A673 (cell line): ENCODE measurements around the gene INTS11. TPM values are rescaled to one million over a fixed set of nuclear protein-coding genes. Genes with fewer than 3 reads are reported as not detected.

Source experiments
- BruUV-seq: library from RNA; stranded (reverse); fragments of 400-500 nt; replicated peaks from 2 replicates; lab custom pipeline; 2021; lab: Mats Ljungman, UMichigan
- CTCF ChIA-PET: fragments of 300-600 bp; sonication (Branson Sonifier 250); formaldehyde crosslinking; loops from one replicate; lab custom pipeline; 2022; ENCODE audit warnings: antibody characterized with exemption; lab: Charles Lee
- POLR2A ChIA-PET: fragments of 300-600 bp; sonication (Branson Sonifier 250); formaldehyde crosslinking; loops from one replicate; lab custom pipeline; 2022; ENCODE audit warnings: antibody characterized with exemption; ENCODE audit not compliant: low non-redundant PET; lab: Charles Lee
- DNase-seq: peaks from one replicate; pipeline ENCODE4 v3.0.0-alpha.2; 2015; ENCODE audit warnings: low spot score
- H3K27ac ChIP-seq: fragments of 200-600 bp; sonication (generic); 2 replicates; pipeline ENCODE4 v1.5.1; 2016; ENCODE audit warnings: mixed run types, low read depth, mild to moderate bottlenecking, mixed read lengths, antibody characterized with exemption, low read length; ENCODE audit not compliant: poor library complexity, severe bottlenecking
- H3K27me3 ChIP-seq: fragments of 200-600 bp; sonication (generic); replicated peaks from 2 replicates; pipeline ENCODE4 v1.6.1; 2017; ENCODE audit warnings: mixed run types, low read depth, mild to moderate bottlenecking, mixed read lengths, antibody characterized with exemption, low read length; ENCODE audit not compliant: insufficient read depth, poor library complexity
- H3K36me3 ChIP-seq: fragments of 200-600 bp; sonication (generic); 2 replicates; pipeline ENCODE4 v1.6.1; 2016; ENCODE audit warnings: mixed run types, mild to moderate bottlenecking, mixed read lengths, antibody characterized with exemption, low read length; ENCODE audit not compliant: insufficient read depth, poor library complexity, severe bottlenecking
- H3K4me1 ChIP-seq: fragments of 200-600 bp; sonication (generic); 2 replicates; pipeline ENCODE4 v1.6.1; 2017; ENCODE audit warnings: mixed run types, mild to moderate bottlenecking, mixed read lengths, antibody characterized with exemption, low read length; ENCODE audit not compliant: insufficient read depth, poor library complexity, severe bottlenecking
- H3K4me3 ChIP-seq: fragments of 200-600 bp; sonication (generic); 2 replicates; pipeline ENCODE4 v1.5.1; 2016; ENCODE audit warnings: low read depth, mixed run types, mild to moderate bottlenecking, mixed read lengths, low read length; ENCODE audit not compliant: poor library complexity, severe bottlenecking
- H3K9me3 ChIP-seq: fragments of 200-600 bp; sonication (generic); 2 replicates; pipeline ENCODE4 v1.6.1; 2016; ENCODE audit warnings: mixed run types, low read depth, mild to moderate bottlenecking, mixed read lengths, antibody characterized with exemption, low read length; ENCODE audit not compliant: poor library complexity, severe bottlenecking
- EZH2 ChIP-seq: fragments of 200-600 bp; sonication (generic); IDR thresholded peaks from 2 replicates; pipeline ENCODE4 v1.6.1; 2017; ENCODE audit warnings: borderline replicate concordance, low read depth, mild to moderate bottlenecking, mixed read lengths, antibody characterized with exemption, low read length; ENCODE audit not compliant: poor library complexity, severe bottlenecking
- intact Hi-C: fragments of 100-400 bp; cut with micrococcal nuclease; formaldehyde crosslinking; loops from one replicate; pipeline ENCODE4 v1.10.0; 2022; ENCODE audit not compliant: unreplicated experiment
- total RNA-seq: library from RNA; stranded (reverse); gene quantifications from 2 replicates; pipeline ENCODE4 v1.2.3, GENCODE V29; 2021
- TF ChIP-seq, protein P1 (sequence below): fragments of 300-800, 200-600 bp; sonication (generic); conservative IDR thresholded peaks from 2 replicates; pipeline ENCODE4 v1.5.1; 2017; ENCODE audit warnings: low read depth, mild to moderate bottlenecking, antibody characterized with exemption, low read length, moderate library complexity, mixed read lengths

Gene INTS11
- total RNA-seq, 1 experiment from 2014 or later: 156 TPM

DNA sequence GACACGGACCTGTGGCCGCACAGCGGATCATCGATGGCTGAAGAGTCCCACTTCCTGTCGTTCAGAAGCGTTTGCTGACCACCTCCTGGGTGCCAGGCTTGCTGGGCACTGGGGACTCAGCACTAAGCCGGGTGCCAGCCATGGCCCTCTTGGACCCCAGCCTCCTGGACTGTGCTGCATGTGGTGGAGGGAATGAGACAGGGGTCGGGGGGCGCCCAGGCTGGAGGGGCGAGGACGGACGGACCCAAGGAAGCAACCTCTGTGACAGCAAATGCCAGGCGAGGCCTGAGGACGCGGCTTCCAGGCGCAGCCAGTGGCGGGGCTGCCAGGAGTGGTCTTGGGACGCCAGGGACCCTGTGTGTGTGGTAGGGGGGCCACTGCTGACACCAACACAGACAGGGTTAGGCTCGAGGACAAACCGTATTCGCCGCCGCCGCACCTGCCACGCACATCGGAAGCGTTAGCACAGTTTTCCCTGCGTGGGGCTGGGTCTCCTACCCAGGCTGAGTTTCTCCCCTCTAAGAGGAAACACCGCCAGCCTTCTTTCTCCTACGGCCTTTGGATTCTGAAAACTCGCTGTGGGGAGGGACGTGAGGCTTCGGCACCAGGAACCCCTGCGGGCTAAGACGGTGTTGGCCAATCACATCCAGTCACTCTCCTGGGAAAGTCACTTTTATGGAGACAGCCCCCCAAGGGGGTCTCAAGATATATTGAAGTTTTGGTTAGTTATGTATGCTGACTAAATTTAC lies 36.9 kb upstream of the INTS11 start:
- no peak for DNase-seq

DNA sequence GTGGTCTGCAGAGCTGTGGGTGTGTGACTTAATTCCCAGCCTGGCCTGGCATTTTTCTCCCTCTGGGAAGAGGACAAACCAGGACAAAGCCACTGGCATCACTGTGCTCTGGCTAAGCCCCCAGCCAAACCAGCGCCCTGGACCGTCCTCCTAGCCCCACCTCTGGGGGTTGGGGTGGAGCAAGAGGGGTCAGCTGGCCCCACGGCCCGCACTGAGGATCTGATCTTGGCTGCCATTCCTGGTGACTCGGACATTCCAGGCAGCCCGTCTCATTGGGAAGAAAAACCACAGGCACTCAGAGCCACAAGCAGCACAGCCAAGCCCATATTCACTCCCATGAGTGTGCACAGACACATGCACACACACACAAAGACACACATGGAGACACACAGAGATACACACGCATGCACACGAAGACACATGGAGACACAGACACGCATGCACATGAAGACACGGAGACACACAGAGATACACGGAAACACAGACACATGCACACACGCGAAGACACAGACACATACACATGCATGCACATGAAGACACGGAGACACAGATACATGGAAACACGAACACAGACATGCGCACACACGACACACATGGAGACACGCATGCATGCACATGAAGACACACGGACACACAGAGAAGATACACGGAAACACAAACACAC lies 36.2 kb upstream of the INTS11 start:
- Histone ChIP-seq H3K4me1 (no peaks in the 10 kb centered on the region), H3K36me3 (no peaks in the 10 kb centered on the region), H3K4me3 (no peak overlapping the region), H3K27me3 (no peaks in the 10 kb centered on the region), H3K27ac (no peak overlapping the region), H3K9me3 (no peaks in the 10 kb centered on the region)
- no TSS peak for BruUV-seq
- CTCF ChIA-PET: no interaction called here
- TF ChIP-seq, protein P1, sequence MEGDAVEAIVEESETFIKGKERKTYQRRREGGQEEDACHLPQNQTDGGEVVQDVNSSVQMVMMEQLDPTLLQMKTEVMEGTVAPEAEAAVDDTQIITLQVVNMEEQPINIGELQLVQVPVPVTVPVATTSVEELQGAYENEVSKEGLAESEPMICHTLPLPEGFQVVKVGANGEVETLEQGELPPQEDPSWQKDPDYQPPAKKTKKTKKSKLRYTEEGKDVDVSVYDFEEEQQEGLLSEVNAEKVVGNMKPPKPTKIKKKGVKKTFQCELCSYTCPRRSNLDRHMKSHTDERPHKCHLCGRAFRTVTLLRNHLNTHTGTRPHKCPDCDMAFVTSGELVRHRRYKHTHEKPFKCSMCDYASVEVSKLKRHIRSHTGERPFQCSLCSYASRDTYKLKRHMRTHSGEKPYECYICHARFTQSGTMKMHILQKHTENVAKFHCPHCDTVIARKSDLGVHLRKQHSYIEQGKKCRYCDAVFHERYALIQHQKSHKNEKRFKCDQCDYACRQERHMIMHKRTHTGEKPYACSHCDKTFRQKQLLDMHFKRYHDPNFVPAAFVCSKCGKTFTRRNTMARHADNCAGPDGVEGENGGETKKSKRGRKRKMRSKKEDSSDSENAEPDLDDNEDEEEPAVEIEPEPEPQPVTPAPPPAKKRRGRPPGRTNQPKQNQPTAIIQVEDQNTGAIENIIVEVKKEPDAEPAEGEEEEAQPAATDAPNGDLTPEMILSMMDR: no peak
- TF ChIP-seq EZH2: no peak
- POLR2A ChIA-PET: no interaction called here
- intact Hi-C loops: no loop called here
- DNase-seq: no peak

More for the DNA sequence above, 36.9 kb upstream of the INTS11 start:
- no TSS peak for BruUV-seq
- Histone ChIP-seq H3K27ac (no peak overlapping the region), H3K4me3 (no peak overlapping the region), H3K27me3 (no peaks in the 10 kb centered on the region), H3K4me1 (no peaks in the 10 kb centered on the region), H3K9me3 (no peaks in the 10 kb centered on the region), H3K36me3 (no peaks in the 10 kb centered on the region)
- ChIA-PET POLR2A (no interaction called here), CTCF (no interaction called here)
- intact Hi-C loops: no loop called here
- TF ChIP-seq, protein P1: no peak
- TF ChIP-seq EZH2: no peak

DNA sequence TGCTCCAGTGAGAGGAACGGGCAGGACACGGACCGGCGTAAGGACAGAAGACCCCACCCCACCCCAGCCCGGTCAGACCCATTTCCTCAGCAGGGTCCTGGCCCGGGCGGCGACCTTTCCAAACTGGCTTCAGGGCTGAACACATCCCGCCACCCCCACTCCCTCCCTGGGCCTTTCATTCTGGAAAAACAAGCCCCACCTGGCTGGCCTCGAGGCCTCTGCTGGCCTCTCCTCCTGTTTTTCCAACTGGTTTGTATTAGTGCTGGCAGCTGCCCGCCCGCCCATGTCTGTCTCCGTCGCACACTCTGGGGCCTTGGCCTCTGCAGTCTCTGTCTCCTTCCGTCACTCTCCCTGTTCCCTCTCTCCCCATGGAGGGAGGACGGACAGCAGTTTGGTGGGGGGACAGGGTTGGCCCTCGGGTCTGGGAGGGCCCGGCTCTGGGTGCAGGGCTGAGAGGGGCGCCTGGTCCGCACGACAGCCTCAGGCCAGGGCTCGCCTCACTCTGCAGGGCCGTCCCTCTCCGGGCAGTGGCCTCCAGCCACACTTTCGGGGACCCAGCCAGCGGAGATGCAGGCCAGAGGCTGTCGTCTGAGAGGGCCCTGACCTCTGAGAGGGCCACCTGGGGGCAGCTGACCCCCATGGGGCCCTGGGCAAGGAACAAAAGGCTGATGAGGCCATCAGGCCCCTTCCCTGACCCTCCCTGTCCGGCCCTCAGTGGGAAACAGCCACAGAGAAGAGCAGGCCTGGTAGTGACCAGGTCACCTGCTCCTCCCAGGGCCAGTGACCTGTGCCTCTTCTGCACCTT lies 35.4 kb upstream of the INTS11 start:
- H3K9me3 ChIP-seq: no peaks in the 10 kb centered on the region
- H3K4me3 ChIP-seq: no peak overlapping the region
- no peak overlapping the region for H3K27ac ChIP-seq
- ChIA-PET POLR2A (no interaction called here), CTCF (no interaction called here)
- intact Hi-C loops: no loop called here
- no peaks in the 10 kb centered on the region for H3K36me3 ChIP-seq
- H3K4me1 ChIP-seq: no peaks in the 10 kb centered on the region
- no TSS peak for BruUV-seq
- TF ChIP-seq EZH2: no peak
- TF ChIP-seq, protein P1: no peak
- no peaks in the 10 kb centered on the region for H3K27me3 ChIP-seq
- DNase-seq: no peak
